Activated B cell treated with CpG ODN at 0.5 μM for 24 hours (primary cell): Measurements from ENCODE around the gene ALPK1. TPM values are rescaled to one million over a fixed set of nuclear protein-coding genes. Genes with fewer than 3 reads are reported as not detected.

ENCODE experiments used
- ATAC-seq: fragments of 200-7000 bp; cut with Tn5 transposase; one replicate; pipeline ENCODE4 v1.10.0; 2021; ENCODE audit warnings: low read depth, mild to moderate bottlenecking, moderate library complexity
- CTCF ChIA-PET: fragments of 350-600 bp; sonication (Branson Sonifier 250); formaldehyde crosslinking; loops from one replicate; lab custom pipeline; 2021; ENCODE audit warnings: antibody characterized with exemption; lab: Charles Lee
- POLR2A ChIA-PET: fragments of 350-600 bp; sonication (Branson Sonifier 250); formaldehyde crosslinking; loops from one replicate; lab custom pipeline; 2021; ENCODE audit warnings: antibody characterized with exemption; lab: Charles Lee
- DNase-seq: peaks from one replicate; pipeline ENCODE4 v3.0.0; 2022
- H3K27ac Mint-ChIP-seq: one replicate; pipeline ENCODE4 v1.8.0; 2020; ENCODE audit warnings: mixed read lengths
- H3K27me3 Mint-ChIP-seq: one replicate; pipeline ENCODE4 v1.8.0; 2021; ENCODE audit warnings: mixed read lengths
- H3K36me3 Mint-ChIP-seq: one replicate; pipeline ENCODE4 v1.8.0; 2021; ENCODE audit warnings: low read depth, mixed read lengths
- H3K4me1 Mint-ChIP-seq: one replicate; pipeline ENCODE4 v1.8.0; 2021; ENCODE audit warnings: mixed read lengths
- H3K4me3 Mint-ChIP-seq: one replicate; pipeline ENCODE4 v1.8.0; 2020; ENCODE audit warnings: mild to moderate bottlenecking, mixed read lengths
- H3K9me3 Mint-ChIP-seq: one replicate; pipeline ENCODE4 v1.8.0; 2020; ENCODE audit warnings: mixed read lengths
- intact Hi-C: fragments of 100-400 bp; cut with micrococcal nuclease; formaldehyde crosslinking; loops from one replicate; pipeline ENCODE4 v1.15.1; 2024
- total RNA-seq: library from RNA; stranded (reverse); gene quantifications from 2 replicates; pipeline ENCODE4 v1.2.3, GENCODE V29; 2022
- TF ChIP-seq, protein P1 (sequence below): fragments of 200-600 bp; IDR thresholded peaks from one replicate; pipeline ENCODE4 v1.8.0; 2022; ENCODE audit warnings: antibody characterized with exemption, mild to moderate bottlenecking

The ALPK1 gene
- total RNA-seq, 1 donor from 2014 or later: 26.7 TPM

- Mint-ChIP-seq H3K36me3 (peaks cover 3% of the 10 kb centered on the region), H3K4me1 (peaks cover 27% of the 10 kb centered on the region), H3K9me3 (no peaks in the 10 kb centered on the region), H3K27ac (peak overlapping the region; percentile 31), H3K4me3 (no peak overlapping the region), H3K27me3 (no peaks in the 10 kb centered on the region)
- ChIA-PET CTCF (no interaction called here), POLR2A (no interaction called here)
- DNase-seq (no peak), ATAC-seq (no peak)
- TF ChIP-seq, protein P1, sequence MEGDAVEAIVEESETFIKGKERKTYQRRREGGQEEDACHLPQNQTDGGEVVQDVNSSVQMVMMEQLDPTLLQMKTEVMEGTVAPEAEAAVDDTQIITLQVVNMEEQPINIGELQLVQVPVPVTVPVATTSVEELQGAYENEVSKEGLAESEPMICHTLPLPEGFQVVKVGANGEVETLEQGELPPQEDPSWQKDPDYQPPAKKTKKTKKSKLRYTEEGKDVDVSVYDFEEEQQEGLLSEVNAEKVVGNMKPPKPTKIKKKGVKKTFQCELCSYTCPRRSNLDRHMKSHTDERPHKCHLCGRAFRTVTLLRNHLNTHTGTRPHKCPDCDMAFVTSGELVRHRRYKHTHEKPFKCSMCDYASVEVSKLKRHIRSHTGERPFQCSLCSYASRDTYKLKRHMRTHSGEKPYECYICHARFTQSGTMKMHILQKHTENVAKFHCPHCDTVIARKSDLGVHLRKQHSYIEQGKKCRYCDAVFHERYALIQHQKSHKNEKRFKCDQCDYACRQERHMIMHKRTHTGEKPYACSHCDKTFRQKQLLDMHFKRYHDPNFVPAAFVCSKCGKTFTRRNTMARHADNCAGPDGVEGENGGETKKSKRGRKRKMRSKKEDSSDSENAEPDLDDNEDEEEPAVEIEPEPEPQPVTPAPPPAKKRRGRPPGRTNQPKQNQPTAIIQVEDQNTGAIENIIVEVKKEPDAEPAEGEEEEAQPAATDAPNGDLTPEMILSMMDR: no peak
- intact Hi-C loops: no loop called here
Measured at GRCh38 chr4:112315446-112315845, 18.3 kb downstream of the ALPK1 start.

GRCh38 chr4:112316360-112316759, 19.2 kb downstream of the ALPK1 start:
- H3K27ac Mint-ChIP-seq: no peak overlapping the region
- intact Hi-C loops: no loop called here

DNA sequence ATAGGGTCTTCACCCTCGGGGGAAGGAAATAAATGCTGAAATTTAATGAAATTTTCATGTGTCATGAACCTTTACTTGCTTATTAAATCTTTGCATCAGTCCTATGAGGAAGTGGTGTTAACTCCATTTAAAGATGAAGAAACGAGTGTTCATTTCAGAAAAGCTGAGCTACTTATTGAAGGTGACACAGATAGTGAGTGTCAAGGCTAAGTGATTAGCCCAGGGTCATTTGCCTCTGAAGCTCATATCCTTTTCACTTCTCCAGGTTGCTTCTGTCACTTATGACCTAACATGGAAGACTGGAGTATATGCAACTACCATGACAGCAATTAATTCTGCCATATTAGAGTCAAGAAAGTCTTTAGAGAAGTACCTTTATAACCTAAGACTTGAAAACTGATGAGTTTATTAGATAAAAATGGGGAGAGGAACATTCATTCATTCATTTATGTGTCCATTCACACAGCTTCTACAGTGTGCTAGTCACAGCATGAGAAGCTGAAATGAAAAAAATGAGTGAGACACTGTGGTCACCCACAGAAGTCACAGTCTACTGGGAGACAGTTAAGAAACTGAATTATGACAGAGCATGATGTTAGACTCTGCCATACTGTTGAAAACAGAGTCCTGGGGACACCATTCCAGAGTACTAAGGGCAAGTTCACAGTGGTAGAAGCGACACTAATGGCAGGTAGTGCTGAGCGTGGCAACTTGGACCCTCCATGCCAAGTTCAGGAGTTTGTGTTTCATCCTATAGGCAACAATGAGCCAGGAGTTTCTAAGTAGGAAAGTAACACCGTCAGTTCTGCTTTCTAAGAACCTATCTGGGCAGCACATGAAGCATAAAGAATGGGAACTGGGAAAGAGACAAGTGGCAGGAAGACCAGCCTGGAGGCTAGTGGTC, 21.3 kb downstream of the ALPK1 start:
- DNase-seq: no peak

More at GRCh38 chr4:112316360-112316759, 19.2 kb downstream of the ALPK1 start:
- DNase-seq: no peak
- ATAC-seq: no peak
- peaks cover 25% of the 10 kb centered on the region for H3K4me1 Mint-ChIP-seq
- CTCF ChIA-PET: interaction anchor here (0.6 kb wide), 1 partner anchor 217 kb away, joined by 3 read pairs; no protein-coding TSS in a partner anchor
- H3K4me3 Mint-ChIP-seq: no peak overlapping the region
- POLR2A ChIA-PET: interaction anchor here (0.9 kb wide), 1 partner anchor 31 kb away, joined by 3 read pairs; no protein-coding TSS in a partner anchor
- peaks cover 5% of the 10 kb centered on the region for H3K36me3 Mint-ChIP-seq
- no peaks in the 10 kb centered on the region for H3K27me3 Mint-ChIP-seq
- TF ChIP-seq, protein P1: no peak
- H3K9me3 Mint-ChIP-seq: no peaks in the 10 kb centered on the region

DNA sequence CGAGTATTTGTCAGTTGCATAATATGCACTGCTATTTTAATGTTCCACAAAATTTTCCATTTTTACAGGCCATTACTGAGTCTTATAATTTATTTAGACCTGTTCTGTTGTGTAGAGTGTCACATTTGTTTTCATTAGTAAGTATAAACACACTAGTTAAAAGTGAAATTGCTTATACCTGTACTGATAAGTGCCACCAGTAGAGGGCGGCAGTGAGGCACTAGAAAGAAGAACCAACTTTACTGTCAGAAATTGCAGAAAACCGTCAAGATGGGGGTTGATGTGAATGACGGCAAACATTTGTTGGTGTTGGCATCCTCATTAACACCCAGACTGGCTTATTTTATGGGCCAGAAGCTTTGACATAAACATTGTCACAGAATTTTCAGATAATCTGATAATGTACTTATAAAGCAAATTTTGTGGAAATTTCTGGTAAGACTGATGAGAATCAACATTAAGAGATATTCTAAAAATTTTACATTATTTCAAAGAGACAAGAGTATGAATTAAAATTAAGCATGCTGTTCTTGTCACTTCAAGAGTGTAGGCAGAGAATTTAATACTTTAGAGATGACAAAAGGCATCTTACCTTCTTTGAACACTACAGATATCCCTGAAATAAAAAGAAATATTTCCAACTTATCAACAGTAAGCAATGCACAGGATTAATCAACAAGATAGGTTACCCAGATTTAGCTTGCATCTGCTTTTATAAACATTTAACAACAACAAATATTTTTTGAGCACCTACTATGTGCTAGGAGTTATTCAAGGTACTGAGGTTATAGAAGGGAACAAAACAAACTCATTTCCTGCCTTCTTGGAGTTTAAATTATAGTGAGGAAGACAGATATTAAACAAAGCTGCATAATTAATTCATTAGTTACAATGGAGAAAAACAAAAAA, 24.9 kb downstream of the ALPK1 start:
- intact Hi-C loops: loop anchor here (1.0 to 5.0 kb wide), 7 partner anchors 10 to 223 kb away; partner anchors contain the start of genes FAM241A and TIFA
- TF ChIP-seq, protein P1: peak; percentile 97
- H3K9me3 Mint-ChIP-seq: no peaks in the 10 kb centered on the region
- ChIA-PET CTCF (interaction anchor here (0.7 to 2.6 kb wide), 9 partner anchors 10 to 223 kb away, joined by 3 to 13 read pairs (median 3); partner anchors contain the start of gene TIFA), POLR2A (interaction anchor here (1.0 kb wide), 1 partner anchor 36 kb away, joined by 3 read pairs; the partner anchor contains the start of gene TIFA)
- H3K4me1 Mint-ChIP-seq: peaks cover 15% of the 10 kb centered on the region
- peaks cover 13% of the 10 kb centered on the region for H3K36me3 Mint-ChIP-seq
- H3K4me3 Mint-ChIP-seq: no peak overlapping the region
- DNase-seq: peak; percentile 39
- H3K27ac Mint-ChIP-seq: no peak overlapping the region
- H3K27me3 Mint-ChIP-seq: no peaks in the 10 kb centered on the region
- ATAC-seq: peak; percentile 73

More for the DNA sequence above, 21.3 kb downstream of the ALPK1 start:
- ChIA-PET CTCF (interaction anchor here (0.9 kb wide), 1 partner anchor 219 kb away, joined by 3 read pairs; no protein-coding TSS in a partner anchor), POLR2A (interaction anchor here (2.4 kb wide), 1 partner anchor 32 kb away, joined by 7 read pairs; the partner anchor contains the start of gene TIFA)
- intact Hi-C loops: no loop called here
- ATAC-seq: no peak
- H3K27me3 Mint-ChIP-seq: no peaks in the 10 kb centered on the region
- no peak overlapping the region for H3K4me3 Mint-ChIP-seq
- H3K9me3 Mint-ChIP-seq: no peaks in the 10 kb centered on the region
- H3K27ac Mint-ChIP-seq: no peak overlapping the region
- peaks cover 28% of the 10 kb centered on the region for H3K4me1 Mint-ChIP-seq
- peaks cover 5% of the 10 kb centered on the region for H3K36me3 Mint-ChIP-seq
- TF ChIP-seq, protein P1: no peak
